GM18517 (cell line): Measurements from ENCODE around the gene ST6GALNAC2.
"Not testable (repeated sequence)": the region's sequence is repeated elsewhere in the genome, so short reads cannot be mapped to it uniquely, and the experiment has no call there.

Source experiments
- ATAC-seq: cut with Tn5 transposase; IDR thresholded peaks from one replicate; pipeline ENCODE4 v1.9.1; 2021; ENCODE audit warnings: mild to moderate bottlenecking, moderate library complexity; ENCODE audit not compliant: unreplicated experiment

Gene ST6GALNAC2

GRCh38 chr17:76585649-76586593 lies at the start of gene ST6GALNAC2:
Gene ST6GALNAC2, minus strand, starts transcription at chr17:76585860. Its CDS starts 52 bp downstream, at chr17:76585808.
- ATAC-seq: no peak

- no peak for ATAC-seq
Observed at GRCh38 chr17:76635039-76635438, 49.4 kb upstream of the ST6GALNAC2 start.

- no peak for ATAC-seq
Observed at GRCh38 chr17:76633628-76634328, 48.1 kb upstream of the ST6GALNAC2 start.

DNA sequence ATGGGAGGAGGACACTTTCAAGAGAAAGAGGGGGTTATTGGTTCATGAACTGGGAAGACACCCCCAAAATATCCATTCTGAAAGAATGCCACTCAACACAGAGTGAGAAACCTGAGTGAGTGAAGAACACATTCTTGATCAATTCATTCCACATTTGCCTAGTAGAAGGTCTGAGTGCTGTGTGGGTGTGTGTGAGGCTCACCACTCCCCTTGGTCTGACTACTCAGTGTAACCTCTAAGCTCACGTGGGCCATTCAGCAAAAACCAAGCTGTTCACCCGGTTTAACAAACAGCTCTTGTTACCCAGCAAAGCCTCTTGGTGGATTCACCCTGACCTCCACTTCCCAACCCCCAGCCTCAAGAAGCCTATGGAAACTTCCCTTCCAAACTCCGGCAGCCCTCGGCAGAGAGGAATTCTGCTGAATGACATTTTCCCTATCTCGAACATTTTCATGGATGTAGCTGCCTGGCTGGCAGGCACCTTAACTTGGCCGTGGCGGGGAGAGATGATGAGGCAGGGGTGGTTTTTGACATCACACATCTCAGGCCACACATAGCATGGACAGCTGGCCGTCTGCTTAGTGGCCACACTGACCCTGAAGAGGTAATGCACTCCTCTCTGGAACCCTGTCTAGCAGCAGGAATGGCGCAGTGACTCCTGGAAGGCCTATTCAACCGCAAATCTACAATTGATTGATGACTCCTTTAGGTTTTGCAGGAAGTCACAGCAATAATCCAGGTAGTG lies 46.3 kb upstream of the ST6GALNAC2 start:
- no peak for ATAC-seq

GRCh38 chr17:76630151-76630550 lies 44.5 kb upstream of the ST6GALNAC2 start:
- ATAC-seq: no peak

- no peak for ATAC-seq
Observed at GRCh38 chr17:76627510-76627909, 41.9 kb upstream of the ST6GALNAC2 start.

DNA sequence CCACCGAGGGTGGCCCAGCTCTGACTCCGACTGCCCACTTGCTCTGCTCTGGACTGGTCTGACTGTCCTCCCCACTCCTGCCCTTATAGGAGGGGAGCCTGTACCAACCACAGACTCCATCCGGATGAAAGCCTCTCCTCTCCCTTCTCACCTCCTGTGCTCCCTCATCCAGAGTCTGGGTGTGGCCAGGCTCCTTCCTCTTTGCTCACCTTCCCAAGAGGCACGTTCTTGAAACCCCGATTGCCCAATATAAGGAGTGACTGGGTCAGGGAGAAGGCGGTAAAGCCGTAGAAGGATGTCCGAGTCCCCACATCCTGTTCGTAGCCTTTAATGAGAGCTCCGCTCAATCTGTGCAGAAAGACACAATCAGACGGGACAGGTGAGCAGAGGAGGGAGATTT lies 40.8 kb upstream of the ST6GALNAC2 start:
- ATAC-seq: no peak

DNA sequence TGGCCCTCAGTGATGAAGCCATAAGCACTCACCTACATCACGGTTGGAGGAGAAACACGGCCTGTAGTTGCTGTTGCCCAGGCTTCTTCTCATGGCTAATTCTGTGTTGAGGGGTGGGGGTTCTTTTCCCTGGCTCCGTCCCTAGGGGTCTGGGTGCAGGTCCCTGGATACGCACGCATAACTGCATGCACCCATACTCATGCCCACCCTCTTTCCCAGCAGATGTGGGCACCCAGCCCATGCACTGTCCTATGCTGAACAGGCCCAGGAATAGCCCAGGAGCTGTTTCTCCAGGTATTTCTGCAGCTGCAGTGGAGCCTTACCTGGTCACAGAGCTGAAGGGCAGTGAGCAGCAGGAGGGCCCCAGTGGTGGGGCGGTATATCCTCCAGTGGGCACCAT lies 39.8 kb upstream of the ST6GALNAC2 start:
- no peak for ATAC-seq

GRCh38 chr17:76623271-76624146 lies 37.8 kb upstream of the ST6GALNAC2 start:
- ATAC-seq: no peak

DNA sequence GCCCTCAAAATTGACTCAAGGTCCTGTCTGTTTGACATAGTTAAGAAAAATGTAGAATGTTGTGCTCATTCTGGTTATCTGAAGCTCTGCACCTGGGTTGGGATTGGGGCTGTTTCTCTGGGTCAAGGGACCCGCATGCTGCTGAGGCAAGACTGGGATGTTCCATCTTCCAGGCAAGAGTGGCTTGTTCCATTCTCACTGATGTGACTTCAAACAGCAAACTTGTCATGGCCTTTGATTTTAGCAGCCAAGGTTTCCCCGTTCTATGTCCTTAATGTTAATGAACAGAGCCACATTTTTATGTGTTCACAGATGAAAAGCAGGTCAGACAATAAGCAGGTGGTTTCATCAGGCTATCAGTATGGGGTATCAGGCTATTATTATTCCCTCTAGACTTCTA lies 32.2 kb upstream of the ST6GALNAC2 start:
- ATAC-seq: no peak

GRCh38 chr17:76614912-76615617 lies 29.4 kb upstream of the ST6GALNAC2 start:
- ATAC-seq: no peak

DNA sequence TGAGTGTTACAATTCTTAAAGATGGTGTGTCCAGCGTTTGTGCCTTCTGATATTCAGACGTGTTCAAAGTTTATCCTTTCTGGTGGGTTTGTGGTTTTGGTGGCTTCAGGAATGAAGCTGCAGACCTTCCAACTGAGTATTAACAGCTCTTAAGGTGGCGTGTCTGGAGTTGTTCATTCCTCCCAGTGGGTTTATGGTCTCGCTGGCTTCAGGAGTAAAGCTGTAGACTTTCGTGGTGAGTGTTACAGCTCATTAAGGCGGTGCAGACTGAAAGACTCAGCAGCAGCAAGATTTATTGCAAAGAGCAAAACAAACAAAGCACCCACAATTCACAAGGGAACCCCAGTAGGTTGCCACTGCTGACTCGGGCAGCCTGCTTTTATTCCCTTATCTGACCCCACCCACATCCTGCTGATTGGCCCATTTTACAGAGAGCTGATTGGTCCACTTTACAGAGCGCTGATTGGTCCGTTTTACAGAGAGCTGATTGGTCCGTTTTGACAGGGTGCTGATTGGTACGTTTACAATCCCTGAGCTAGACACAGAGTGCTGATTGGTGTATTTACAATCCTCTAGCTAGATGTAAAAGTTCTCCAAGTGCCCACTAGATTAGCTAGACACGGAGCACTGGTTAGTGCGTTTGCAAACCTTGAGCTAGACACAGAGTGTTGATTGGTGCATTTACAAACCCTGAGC lies 28.6 kb upstream of the ST6GALNAC2 start:
- ATAC-seq: not testable (repeated sequence)

- ATAC-seq: no peak
Observed at GRCh38 chr17:76612977-76613851, 27.6 kb upstream of the ST6GALNAC2 start.

DNA sequence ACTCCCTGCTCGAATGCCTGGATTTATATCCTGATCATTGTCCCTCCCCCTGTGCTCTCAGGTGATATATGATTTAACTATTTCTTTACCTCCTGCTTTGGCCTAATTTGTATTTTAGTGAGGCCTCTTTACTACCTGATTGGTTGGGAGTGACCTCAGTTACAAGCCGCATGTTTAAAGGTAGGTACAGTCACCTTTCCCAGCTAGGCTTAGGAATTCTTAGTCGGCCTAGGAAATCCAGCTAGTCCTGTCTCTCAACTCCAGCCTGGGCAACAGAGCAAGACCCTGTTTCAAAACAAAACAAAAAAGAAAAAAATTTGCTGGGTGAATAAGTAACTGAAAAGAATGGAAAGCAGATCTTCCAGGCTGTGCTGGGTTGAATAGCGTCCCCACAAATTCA lies 26.8 kb upstream of the ST6GALNAC2 start:
- no peak for ATAC-seq

- ATAC-seq: no peak
Observed at GRCh38 chr17:76611758-76612157, 26.1 kb upstream of the ST6GALNAC2 start.

DNA sequence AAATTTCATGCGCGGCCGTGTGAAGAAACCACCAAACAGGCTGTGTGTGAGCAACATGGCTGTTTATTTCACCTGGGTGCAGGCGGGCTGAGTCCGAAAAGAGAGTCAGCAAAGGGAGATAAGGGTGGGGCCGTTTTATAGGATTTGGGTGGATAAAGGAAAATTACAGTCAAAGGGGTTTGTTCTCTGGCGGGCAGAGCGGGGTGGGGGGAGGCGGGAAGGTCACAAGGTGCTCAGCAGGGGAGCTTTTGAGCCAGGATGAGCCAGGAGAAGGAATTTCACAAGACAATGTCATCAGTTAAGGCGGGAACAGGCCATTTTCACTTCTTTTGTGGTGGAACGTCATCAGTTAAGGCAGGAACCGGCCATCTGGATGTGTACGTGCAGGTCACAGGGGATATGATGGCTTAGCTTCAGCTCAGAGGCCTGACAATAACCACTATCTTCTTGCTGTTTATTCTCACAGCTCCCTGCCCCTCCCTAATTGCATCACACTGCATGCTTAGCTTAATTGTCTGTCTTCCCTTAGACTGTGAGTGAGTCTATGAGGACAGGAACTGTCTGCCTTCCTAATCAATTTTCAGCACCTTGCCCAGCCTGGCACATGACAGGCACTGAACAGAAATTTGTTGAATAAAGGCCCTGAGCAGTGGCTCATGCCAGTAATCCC lies 25.6 kb upstream of the ST6GALNAC2 start:
- not testable (repeated sequence) for ATAC-seq

GRCh38 chr17:76606685-76607084 lies 21.0 kb upstream of the ST6GALNAC2 start:
- ATAC-seq: not testable (repeated sequence)

- ATAC-seq: no peak
Observed at GRCh38 chr17:76601065-76601464, 15.4 kb upstream of the ST6GALNAC2 start.
